Measurements from ENCODE around the gene PRDM10. TPM values are rescaled to one million over a fixed set of nuclear protein-coding genes. Genes with fewer than 3 reads are reported as not detected.

The PRDM10 gene
- total RNA-seq, 4 donors from 2014 or later, result 6.6 to 12.0 (median 7.4) TPM

DNA sequence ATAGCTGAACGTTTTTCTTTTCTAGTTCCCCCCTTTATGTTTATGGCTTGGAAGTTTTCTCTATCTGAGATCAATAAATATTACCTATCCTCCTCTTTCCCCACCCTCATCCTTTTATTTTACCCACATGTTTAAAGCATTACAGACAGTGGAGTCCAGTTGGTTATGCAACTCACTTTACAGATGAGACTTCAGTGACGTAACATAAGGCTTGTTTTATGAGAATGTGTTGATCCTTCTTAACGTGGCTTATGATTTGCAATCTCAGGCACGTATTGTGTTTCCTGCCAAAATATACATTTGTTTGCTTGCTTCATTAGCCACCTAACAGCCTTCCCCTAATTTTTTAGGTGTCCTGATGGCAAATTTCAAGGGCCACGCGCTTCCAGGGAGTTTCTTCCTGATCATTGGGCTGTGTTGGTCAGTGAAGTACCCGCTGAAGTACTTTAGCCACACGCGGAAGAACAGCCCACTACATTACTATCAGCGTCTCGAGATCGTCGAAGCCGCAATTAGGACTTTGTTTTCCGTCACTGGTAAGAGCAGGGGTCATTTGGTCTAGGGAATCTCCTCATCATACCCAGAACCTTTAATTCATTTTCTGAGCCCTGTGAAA is 150.4 kb downstream of the PRDM10 start:
- H3K27ac ChIP-seq, result no peak overlapping the region
- WGBS, 2 donors (ENCODE audit: low coverage in 1 of 2), result 63 to 84% methylated on average over 5 to 15 of the region's 15 CpGs
- no peak overlapping the region for H3K4me3 ChIP-seq
- ATAC-seq, result no peak
- H3K27me3 ChIP-seq, result no peaks in the 10 kb centered on the region
- H3K9me3 ChIP-seq, result no peaks in the 10 kb centered on the region
- no peaks in the 10 kb centered on the region for H3K4me1 ChIP-seq
- TF ChIP-seq, protein P1, sequence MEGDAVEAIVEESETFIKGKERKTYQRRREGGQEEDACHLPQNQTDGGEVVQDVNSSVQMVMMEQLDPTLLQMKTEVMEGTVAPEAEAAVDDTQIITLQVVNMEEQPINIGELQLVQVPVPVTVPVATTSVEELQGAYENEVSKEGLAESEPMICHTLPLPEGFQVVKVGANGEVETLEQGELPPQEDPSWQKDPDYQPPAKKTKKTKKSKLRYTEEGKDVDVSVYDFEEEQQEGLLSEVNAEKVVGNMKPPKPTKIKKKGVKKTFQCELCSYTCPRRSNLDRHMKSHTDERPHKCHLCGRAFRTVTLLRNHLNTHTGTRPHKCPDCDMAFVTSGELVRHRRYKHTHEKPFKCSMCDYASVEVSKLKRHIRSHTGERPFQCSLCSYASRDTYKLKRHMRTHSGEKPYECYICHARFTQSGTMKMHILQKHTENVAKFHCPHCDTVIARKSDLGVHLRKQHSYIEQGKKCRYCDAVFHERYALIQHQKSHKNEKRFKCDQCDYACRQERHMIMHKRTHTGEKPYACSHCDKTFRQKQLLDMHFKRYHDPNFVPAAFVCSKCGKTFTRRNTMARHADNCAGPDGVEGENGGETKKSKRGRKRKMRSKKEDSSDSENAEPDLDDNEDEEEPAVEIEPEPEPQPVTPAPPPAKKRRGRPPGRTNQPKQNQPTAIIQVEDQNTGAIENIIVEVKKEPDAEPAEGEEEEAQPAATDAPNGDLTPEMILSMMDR (IDR thresholded peaks at IDR 0.05), result no peak
- no peak for TF ChIP-seq POLR2A (IDR thresholded peaks at IDR 0.05)
- no peak for TF ChIP-seq POLR2AphosphoS5 (IDR thresholded peaks at IDR 0.05)
- no peak for TF ChIP-seq EP300 (IDR thresholded peaks at IDR 0.05)
- H3K36me3 ChIP-seq, result no peaks in the 10 kb centered on the region

Other genes with a start within 250 kb of the PRDM10 start
- gene TMEM45B, start 187.0 kb downstream of the PRDM10 start, total RNA-seq, result 1 to 10 TPM in 1 of 4 donors, under 1 TPM in 1, not detected in 2; 0.47 to 3.9 TPM
- gene NFRKB, start 107.3 kb downstream of the PRDM10 start, total RNA-seq, result 10 to 100 TPM; 25.8 to 34.1 (median 28.4) TPM
- gene APLP2, start 67.1 kb upstream of the PRDM10 start, total RNA-seq, result 100 to 1,000 TPM; 386 to 533 (median 452) TPM
- 10 to 100 TPM in 1 of 4 donors, 1 to 10 TPM in 2, under 1 TPM in 1; 0.62 to 16.5 (median 1.8) TPM for gene ST14, start 156.9 kb upstream of the PRDM10 start, total RNA-seq

Data from gastroesophageal sphincter (tissue), 4 donors.